HG03196 (cell line): Measurements from ENCODE around the gene SLC19A1.
"Not testable (repeated sequence)": the region's sequence is repeated elsewhere in the genome, so short reads cannot be mapped to it uniquely, and the experiment has no call there.

Experiments used
- ATAC-seq: cut with Tn5 transposase; IDR thresholded peaks from one replicate; pipeline ENCODE4 v1.9.1; 2021; ENCODE audit not compliant: unreplicated experiment

Gene SLC19A1

DNA sequence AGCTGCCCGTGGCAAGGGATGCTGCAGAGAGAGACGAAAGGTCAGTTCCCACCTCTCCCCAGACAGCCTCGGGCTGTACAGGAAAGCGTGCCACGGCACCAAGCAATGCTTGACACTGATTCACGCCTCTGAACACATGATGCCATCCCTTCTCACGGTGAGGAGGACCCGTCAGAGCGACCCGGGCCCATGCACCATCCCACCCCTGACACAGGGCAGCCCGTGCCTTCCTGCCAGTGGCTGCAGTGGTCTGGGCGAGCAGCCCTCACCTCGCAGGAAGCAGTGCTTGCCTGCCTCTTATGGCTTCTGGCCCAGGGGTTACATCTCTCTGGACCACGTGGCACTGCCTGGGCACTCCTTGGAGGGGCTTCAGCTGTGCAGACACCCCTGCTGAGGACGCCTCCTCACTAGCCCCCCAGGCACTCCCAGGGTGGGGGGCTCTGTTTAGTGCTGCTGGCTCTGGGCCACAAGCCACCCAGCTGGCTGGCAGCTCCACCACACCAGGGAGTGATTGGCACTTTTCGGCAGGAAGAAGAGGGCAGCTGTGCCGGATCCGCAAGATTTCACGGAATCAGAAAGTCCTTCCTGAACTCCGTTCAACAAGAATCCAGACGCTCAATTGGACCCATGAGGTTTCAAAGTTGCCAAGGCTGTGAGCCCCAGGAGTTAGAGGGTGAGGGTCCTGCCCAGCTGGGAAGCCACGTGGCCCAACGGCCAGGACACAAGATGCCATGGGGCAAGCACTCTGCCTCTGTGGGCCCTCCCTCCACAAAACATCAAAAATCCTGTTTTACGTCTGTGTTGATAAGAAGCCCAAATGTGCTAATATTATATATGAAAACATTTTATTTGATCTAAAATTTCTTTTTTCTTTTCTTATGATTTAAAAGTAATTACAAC, 34.8 kb upstream of the SLC19A1 start:
- ATAC-seq = no peak

- ATAC-seq = no peak
Observed at GRCh38 chr21:45575993-45576837, 34.0 kb upstream of the SLC19A1 start.

GRCh38 chr21:45575304-45575992, 33.2 kb upstream of the SLC19A1 start:
- ATAC-seq = no peak

- ATAC-seq = no peak
Observed at GRCh38 chr21:45574691-45575090, 32.5 kb upstream of the SLC19A1 start.

DNA sequence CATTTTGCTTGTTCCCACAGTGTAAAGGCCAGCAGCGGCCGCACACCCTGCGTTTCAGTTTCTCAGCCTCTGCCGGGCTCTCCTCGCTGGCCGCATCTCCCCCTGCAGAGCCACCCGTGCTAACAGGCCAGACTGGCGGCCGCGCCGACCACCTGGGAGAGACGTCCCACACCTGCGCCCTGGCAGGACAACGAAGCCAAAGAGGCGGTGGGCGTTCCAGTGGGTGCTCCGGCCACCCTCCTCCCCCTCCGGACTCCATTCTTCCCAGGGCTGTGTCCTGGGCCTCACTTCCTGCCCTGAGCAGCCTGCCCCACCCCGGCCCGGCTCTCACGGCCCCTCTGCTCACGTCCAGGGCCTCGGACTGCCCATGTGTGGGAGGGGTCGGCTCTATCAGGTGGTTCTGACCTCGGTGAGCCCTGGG, 31.9 kb upstream of the SLC19A1 start:
- ATAC-seq = no peak

- no peak for ATAC-seq
Observed at GRCh38 chr21:45573452-45574035, 31.3 kb upstream of the SLC19A1 start.

GRCh38 chr21:45572783-45573451, 30.7 kb upstream of the SLC19A1 start:
- no peak for ATAC-seq

- ATAC-seq = no peak
Observed at GRCh38 chr21:45572231-45572630, 30.0 kb upstream of the SLC19A1 start.

GRCh38 chr21:45571641-45572040, 29.4 kb upstream of the SLC19A1 start:
- ATAC-seq = no peak

DNA sequence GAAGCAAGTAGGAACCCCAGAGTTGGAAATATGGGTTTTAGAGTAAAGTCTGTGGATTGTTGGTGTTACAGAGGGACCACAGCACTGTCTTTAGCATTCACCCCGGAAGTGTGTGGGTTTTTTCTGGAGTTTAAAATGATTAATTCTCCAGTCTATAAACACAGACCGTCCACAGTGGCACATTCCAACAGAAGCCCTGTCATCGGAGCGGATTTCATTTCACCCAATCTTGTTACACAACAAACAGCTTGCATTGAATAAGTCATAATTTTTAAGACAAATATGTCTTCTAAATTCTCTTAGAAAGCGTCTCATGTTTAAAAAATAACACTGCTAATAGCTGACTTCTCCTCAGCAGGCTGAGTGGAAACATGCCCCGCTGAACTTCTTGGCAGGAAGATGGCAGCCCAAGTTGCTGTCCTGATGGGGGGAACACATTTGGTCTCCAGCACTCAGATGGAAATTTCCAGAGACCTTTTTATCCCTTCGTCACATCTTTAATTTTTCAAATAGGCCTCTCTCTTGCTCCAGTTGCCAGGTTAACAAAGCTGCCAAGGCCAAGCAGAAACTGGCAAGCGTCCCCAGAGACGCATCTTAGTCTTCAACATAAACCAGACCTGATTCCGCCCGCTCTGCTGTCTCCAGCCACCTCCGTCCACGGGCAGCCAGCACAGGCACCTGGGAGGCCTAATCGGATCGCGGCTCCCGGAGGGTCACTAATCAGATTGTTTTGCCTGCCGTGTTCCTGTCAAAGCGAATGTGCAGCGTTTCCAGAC, 28.8 kb upstream of the SLC19A1 start:
- ATAC-seq = no peak

DNA sequence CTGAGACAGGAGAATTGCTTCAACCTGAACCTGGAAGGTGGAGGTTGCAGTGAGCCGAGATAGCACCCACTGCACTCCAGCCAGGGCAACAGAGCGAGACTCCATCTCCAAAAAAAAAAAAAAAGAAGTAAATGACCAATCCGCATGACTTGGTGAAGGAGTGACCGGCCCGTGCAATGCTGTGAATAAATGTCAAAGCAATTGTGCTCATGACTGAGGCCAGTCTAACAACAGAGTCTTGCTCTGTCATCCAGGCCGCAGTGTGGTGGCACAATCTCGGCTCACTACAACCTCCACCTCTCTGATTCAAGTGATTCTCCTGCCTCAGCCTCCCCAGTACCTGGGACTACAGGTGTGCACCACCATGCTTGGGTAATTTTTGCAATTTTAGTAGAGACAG, 27.8 kb upstream of the SLC19A1 start:
- no peak for ATAC-seq

DNA sequence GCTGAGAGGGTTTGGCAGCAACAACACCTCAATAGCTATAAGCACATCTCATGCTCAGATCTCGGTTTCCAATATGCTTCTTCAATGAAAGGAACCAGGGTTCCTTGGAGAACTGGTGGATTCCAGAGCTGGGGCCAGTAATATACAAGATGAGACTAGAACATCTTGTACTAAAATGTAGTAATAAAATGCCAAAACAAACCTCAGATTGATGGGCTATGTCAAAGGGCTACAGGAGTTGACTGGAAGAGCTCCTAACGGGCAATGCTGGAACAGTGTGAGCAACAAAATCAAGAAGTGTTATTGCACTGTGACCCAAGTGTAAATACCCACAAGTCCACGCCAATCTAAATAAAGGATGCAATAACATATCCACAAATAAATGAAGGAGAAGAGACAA, 26.1 kb upstream of the SLC19A1 start:
- ATAC-seq = no peak

GRCh38 chr21:45564137-45564536, 21.9 kb upstream of the SLC19A1 start:
- ATAC-seq = not testable (repeated sequence)

- ATAC-seq = no peak
Observed at GRCh38 chr21:45562965-45563364, 20.7 kb upstream of the SLC19A1 start.

- no peak for ATAC-seq
Observed at GRCh38 chr21:45562402-45562801, 20.2 kb upstream of the SLC19A1 start.

- not testable (repeated sequence) for ATAC-seq
Observed at GRCh38 chr21:45561241-45561640, 19.0 kb upstream of the SLC19A1 start.

DNA sequence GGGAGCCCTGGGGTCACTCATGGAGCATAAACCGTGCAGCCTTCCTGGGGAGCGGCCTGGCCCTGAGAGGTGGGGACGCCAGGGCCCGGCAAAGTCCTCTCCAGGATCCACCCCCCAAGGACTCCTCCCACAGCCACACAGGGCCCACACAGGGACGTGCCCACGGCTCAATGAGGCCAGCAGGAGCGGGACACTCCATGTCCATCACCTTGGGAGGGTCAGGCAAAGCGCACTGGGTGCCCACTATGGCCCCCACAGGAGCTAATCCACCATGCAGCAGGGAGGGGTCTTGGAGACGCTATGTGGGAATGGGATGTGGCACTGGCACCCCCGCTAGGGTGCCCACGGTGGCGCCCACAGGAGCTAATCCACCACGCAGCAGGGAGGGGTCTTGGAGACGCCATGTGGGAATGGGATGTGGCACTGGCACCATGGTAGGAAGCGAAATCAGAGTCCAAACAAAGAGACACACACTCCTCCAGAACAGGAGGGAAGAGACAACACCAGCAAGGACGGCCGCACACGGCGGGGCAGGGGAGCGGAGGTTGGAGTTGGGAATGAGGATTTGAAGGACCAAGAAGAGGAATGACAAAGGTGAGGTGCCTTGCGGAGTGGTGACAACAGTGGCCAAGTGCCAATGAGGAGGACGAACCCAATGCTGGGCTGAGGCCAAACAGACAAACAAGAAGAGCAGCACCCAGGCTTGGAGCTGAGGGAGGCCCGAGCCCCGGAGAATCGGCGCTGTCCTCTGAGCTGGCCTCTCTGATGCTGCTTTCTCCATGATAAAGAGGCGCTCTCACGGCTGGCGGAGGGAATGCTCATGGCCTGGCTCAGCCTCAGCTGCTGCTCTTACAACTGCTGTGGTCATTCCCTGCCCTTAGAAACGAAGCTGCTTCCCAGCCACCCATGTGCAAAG, 18.1 kb upstream of the SLC19A1 start:
- ATAC-seq = no peak

GRCh38 chr21:45559216-45560105, 17.2 kb upstream of the SLC19A1 start:
- no peak for ATAC-seq
